ENCODE measurements around the gene SULT1A1.

Gene SULT1A1

DNA sequence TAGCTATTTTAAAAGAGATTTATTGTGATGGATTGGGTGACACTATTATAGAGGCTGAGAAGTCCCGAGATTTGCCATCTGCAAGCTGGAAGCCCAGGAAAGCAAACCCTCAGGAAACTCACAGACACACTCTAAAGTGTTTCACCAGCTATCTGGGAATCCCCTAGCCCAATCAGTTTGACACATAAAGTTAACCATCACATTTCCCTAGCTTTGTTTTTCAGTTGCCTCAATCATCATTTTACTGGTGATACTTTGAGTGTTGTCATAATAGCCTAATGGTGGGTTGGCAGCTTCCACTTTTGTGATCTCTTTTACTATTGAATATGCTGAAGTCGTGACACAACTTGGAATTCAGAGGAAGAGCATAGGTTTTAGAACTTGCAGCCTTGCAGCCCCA is 54.3 kb downstream of the SULT1A1 start:
- no peak for DNase-seq
